Transverse colon (tissue), 4 donors: ENCODE measurements around the gene AQP12B. TPM values are rescaled to one million over a fixed set of nuclear protein-coding genes. Genes with fewer than 3 reads are reported as not detected.

ENCODE experiments used
- DNase-seq: peaks from one replicate; pipeline ENCODE4 v3.0.0-alpha.2; 2019
- H3K27ac ChIP-seq, 4 donors: fragments of 200-600 bp; sonication (generic); 2 replicates each; pipeline ENCODE4 v1.5.1; 2016 to 2018; ENCODE audit warnings: inconsistent platforms in 4 of 4
- H3K27me3 ChIP-seq: fragments of 200-600 bp; sonication (generic); 2 replicates; pipeline ENCODE4 v1.5.1; 2017; ENCODE audit warnings: inconsistent platforms
- H3K36me3 ChIP-seq, 4 donors: fragments of 200-600 bp; sonication (generic); 2 replicates each; pipeline ENCODE4 v1.5.1; 2017 to 2019; ENCODE audit warnings: inconsistent platforms in 4 of 4
- H3K4me1 ChIP-seq, 4 donors: fragments of 200-600 bp; sonication (generic); 2 replicates each; pipeline ENCODE4 v1.5.1; 2017 to 2020; ENCODE audit warnings: inconsistent platforms in 4 of 4
- H3K4me3 ChIP-seq, 4 donors: fragments of 200-600 bp; sonication (generic); 1 replicate in 1 of 4; 2 replicates in 3 of 4; pipeline versions ENCODE4 v1.5.1 to v1.6.1; 2017 to 2019; ENCODE audit warnings: inconsistent platforms in 4 of 4
- H3K9me3 ChIP-seq, 2 donors: fragments of 200-600 bp; sonication (generic); 2 replicates each; pipeline ENCODE4 v1.5.1; 2017 to 2019; ENCODE audit warnings: inconsistent platforms in 2 of 2
- EP300 ChIP-seq: sonication (generic); formaldehyde crosslinking; IDR thresholded peaks from one replicate; pipeline ENCODE4 v1.6.1; 2017; ENCODE audit warnings: antibody characterized with exemption, low read depth
- POLR2A ChIP-seq: fragments of 450-650 bp; IDR thresholded peaks from one replicate; pipeline ENCODE4 v1.6.1; 2016; ENCODE audit warnings: antibody characterized with exemption, mild to moderate bottlenecking, moderate library complexity
- POLR2AphosphoS5 ChIP-seq, 3 donors: sonication (generic); formaldehyde crosslinking; IDR thresholded peaks; one replicate each; pipeline ENCODE4 v1.6.1; 2016; ENCODE audit warnings: antibody characterized with exemption in 3 of 3
- WGBS, 2 donors: methylation state at CpG; one replicate each; pipeline ENCODE4 v1.1.5; 2018; ENCODE audit warnings: low coverage in 1 of 2; 5-methylcytosine and 5-hydroxymethylcytosine counted together
- in situ Hi-C, 4 donors: fragments of 200-750 bp; cut with MboI; loops; one replicate each; pipeline versions ENCODE4 v1.15.0 to v1.15.1; 2017; ENCODE audit warnings: low sequenced_read_pairs in 3 of 4, low pct_ligation_motif_present in 1 of 4, low pct_unique_long_range_greater_than_20kb in 1 of 4
- intact Hi-C: fragments of 100-400 bp; cut with DNase I; formaldehyde crosslinking; loops from one replicate; pipeline ENCODE4 v1.15.1; 2023; ENCODE audit warnings: low total_unique reads
- total RNA-seq, 4 donors: library from RNA; depleted of rRNA; stranded (reverse); fragments of >200 nt; gene quantifications; one replicate each; pipeline ENCODE4 v1.1.0, GENCODE V29; 2016
- TF ChIP-seq, protein P1 (sequence below), 5 experiments: fragments of 200-600 bp in 3 of 5; fragments of 450-650 bp in 2 of 5; sonication (generic) in 3 of 5; IDR thresholded peaks; 1 replicate in 2 of 5; 2 replicates in 3 of 5; pipeline ENCODE4 v1.5.1; 2016 to 2017; ENCODE audit warnings: antibody characterized with exemption in 5 of 5, inconsistent platforms in 3 of 5, mild to moderate bottlenecking in 2 of 5, moderate library complexity in 1 of 5

The AQP12B gene
- total RNA-seq, 4 donors from 2014 or later = 0.55 to 1.5 TPM; not detected in 2

GRCh38 chr2:240655931-240656886 is 26.5 kb downstream of the AQP12B start:
- Histone ChIP-seq H3K4me1 (no peaks in the 10 kb centered on the region), H3K36me3 (no peaks in the 10 kb centered on the region), H3K9me3 (no peaks in the 10 kb centered on the region), H3K27ac (no peak overlapping the region), H3K27me3 (peaks cover 24% of the 10 kb centered on the region), H3K4me3 (no peak overlapping the region)
- 50 to 81% methylated on average over 2 to 10 of the region's 10 CpGs for WGBS, 2 donors
- in situ Hi-C loops = no loop called here
- no peak for TF ChIP-seq EP300
- TF ChIP-seq, protein P1, sequence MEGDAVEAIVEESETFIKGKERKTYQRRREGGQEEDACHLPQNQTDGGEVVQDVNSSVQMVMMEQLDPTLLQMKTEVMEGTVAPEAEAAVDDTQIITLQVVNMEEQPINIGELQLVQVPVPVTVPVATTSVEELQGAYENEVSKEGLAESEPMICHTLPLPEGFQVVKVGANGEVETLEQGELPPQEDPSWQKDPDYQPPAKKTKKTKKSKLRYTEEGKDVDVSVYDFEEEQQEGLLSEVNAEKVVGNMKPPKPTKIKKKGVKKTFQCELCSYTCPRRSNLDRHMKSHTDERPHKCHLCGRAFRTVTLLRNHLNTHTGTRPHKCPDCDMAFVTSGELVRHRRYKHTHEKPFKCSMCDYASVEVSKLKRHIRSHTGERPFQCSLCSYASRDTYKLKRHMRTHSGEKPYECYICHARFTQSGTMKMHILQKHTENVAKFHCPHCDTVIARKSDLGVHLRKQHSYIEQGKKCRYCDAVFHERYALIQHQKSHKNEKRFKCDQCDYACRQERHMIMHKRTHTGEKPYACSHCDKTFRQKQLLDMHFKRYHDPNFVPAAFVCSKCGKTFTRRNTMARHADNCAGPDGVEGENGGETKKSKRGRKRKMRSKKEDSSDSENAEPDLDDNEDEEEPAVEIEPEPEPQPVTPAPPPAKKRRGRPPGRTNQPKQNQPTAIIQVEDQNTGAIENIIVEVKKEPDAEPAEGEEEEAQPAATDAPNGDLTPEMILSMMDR (IDR thresholded peaks at IDR 0.05) = no peak
- TF ChIP-seq POLR2AphosphoS5 (IDR thresholded peaks at IDR 0.05) = no peak
- no peak for TF ChIP-seq POLR2A
- intact Hi-C loops = no loop called here
- DNase-seq = no peak

DNA sequence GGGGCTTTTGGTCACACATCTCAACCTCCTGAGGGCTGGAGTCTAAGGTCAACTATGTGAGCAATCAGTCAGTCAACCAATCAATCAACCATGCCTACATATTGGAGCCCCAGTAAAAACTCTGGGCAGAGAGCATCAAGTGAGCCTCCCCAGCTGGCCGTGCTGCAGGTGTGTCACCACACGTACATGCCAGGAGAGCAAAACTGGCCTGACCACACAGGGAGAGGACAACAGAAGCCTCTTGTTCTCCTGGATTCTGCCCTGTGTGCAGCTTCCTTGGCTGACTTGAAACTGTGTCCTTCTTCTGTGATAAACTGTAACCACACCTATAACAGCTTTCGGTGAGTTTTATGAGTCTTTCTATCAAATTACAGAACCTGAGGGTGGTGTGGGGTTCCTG is 31.5 kb downstream of the AQP12B start:
- no peak overlapping the region for H3K4me3 ChIP-seq
- intact Hi-C loops = no loop called here
- H3K27me3 ChIP-seq = peaks cover 56% of the 10 kb centered on the region
- no peaks in the 10 kb centered on the region for H3K36me3 ChIP-seq
- H3K4me1 ChIP-seq = no peaks in the 10 kb centered on the region
- TF ChIP-seq EP300 (no peak), POLR2AphosphoS5 (IDR thresholded peaks at IDR 0.05) (no peak), POLR2A (no peak)
- TF ChIP-seq, protein P1 (IDR thresholded peaks at IDR 0.05) = no peak
- H3K9me3 ChIP-seq = no peaks in the 10 kb centered on the region
- in situ Hi-C loops = no loop called here
- WGBS, 2 donors = 43% methylated on average over 3 of the region's 3 CpGs; no CpG with 5 or more reads in 1 of the 2 donors
- DNase-seq = no peak
- no peak overlapping the region for H3K27ac ChIP-seq

- WGBS, 2 donors = 91% methylated on average over 6 to 13 of the region's 13 CpGs
- peaks cover 49% of the 10 kb centered on the region for H3K27me3 ChIP-seq
Measured at GRCh38 chr2:240650254-240650965, 32.3 kb downstream of the AQP12B start.

DNA sequence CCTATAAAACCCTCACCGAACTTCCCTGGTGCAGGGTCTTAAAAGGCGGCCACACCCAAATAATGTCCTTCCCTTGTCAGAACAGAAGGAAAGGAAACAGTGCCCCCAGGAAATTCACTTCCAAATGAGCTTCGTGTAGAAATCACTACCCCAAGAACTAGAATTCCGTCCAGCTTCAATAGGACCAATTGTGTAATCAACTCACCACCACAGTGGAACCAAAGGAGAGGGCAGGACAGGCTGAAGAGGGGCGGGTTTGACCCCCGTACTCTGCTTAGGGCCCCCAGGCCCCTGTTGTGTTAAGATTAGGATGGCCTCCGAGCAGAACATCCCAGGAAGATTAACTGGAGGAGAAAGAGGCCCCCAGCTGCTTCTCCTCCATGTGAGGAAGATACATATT is 33.4 kb downstream of the AQP12B start:
- Histone ChIP-seq H3K4me1 (no peaks in the 10 kb centered on the region), H3K27me3 (peaks cover 58% of the 10 kb centered on the region), H3K36me3 (no peaks in the 10 kb centered on the region), H3K27ac (no peak overlapping the region), H3K9me3 (no peaks in the 10 kb centered on the region), H3K4me3 (no peak overlapping the region)
- in situ Hi-C loops = no loop called here
- 55 to 65% methylated on average over 2 to 7 of the region's 7 CpGs for WGBS, 2 donors
- no peak for TF ChIP-seq POLR2AphosphoS5 (IDR thresholded peaks at IDR 0.05)
- TF ChIP-seq, protein P1 (IDR thresholded peaks at IDR 0.05) = no peak
- no peak for TF ChIP-seq EP300
- no peak for TF ChIP-seq POLR2A
- DNase-seq = no peak
- intact Hi-C loops = no loop called here

More at GRCh38 chr2:240650254-240650965, 32.3 kb downstream of the AQP12B start:
- no peaks in the 10 kb centered on the region for H3K9me3 ChIP-seq
- H3K4me1 ChIP-seq = no peaks in the 10 kb centered on the region
- H3K27ac ChIP-seq = no peak overlapping the region
- H3K36me3 ChIP-seq = no peaks in the 10 kb centered on the region
- no peak for DNase-seq
- in situ Hi-C loops = no loop called here
- TF ChIP-seq POLR2AphosphoS5 (IDR thresholded peaks at IDR 0.05) (no peak), EP300 (no peak), POLR2A (no peak)
- TF ChIP-seq, protein P1 (IDR thresholded peaks at IDR 0.05) = no peak
- intact Hi-C loops = no loop called here
- H3K4me3 ChIP-seq = no peak overlapping the region
